Measurements from ENCODE around the gene LIPC. TPM values are rescaled to one million over a fixed set of nuclear protein-coding genes. Genes with fewer than 3 reads are reported as not detected.

The LIPC gene
- polyA plus RNA-seq, 2 donors: 0.04 to 0.05 TPM

GRCh38 chr15:58547628-58548307, 116.0 kb downstream of the LIPC start:
- Histone ChIP-seq H3K27me3 (ENCODE audit: control insufficient read depth in 1 of 2, insufficient read depth in 2 of 2, low read length in 2 of 2) (no peaks in the 10 kb centered on the region), H3K36me3 (ENCODE audit: control insufficient read depth in 2 of 2, insufficient read depth in 2 of 2, low read length in 1 of 2) (no peaks in the 10 kb centered on the region), H3K4me1 (ENCODE audit: control insufficient read depth in 2 of 2, insufficient read depth in 2 of 2, low read length in 1 of 2) (peaks cover 0 to 6% of the 10 kb centered on the region in 2 donors), H3K4me3 (ENCODE audit: low read depth in 1 of 2, low read length in 2 of 2) (no peak overlapping the region), H3K27ac (ENCODE audit: low read depth in 2 of 2, low read length in 1 of 2) (no peak overlapping the region), H3K9me3 (ENCODE audit: control insufficient read depth in 2 of 2, insufficient read depth in 1 of 2, low read depth in 1 of 2, low read length in 1 of 2) (no peaks in the 10 kb centered on the region)
- WGBS, 2 donors: 88 to 97% methylated on average over 9 of the region's 9 CpGs

GRCh38 chr15:58548308-58549012, 116.7 kb downstream of the LIPC start:
- H3K9me3 ChIP-seq (ENCODE audit: control insufficient read depth in 2 of 2, insufficient read depth in 1 of 2, low read depth in 1 of 2, low read length in 1 of 2): no peaks in the 10 kb centered on the region
- H3K27me3 ChIP-seq (ENCODE audit: control insufficient read depth in 1 of 2, insufficient read depth in 2 of 2, low read length in 2 of 2): no peaks in the 10 kb centered on the region
- 89% methylated on average over 26 of the region's 26 CpGs for WGBS, 2 donors
- peaks cover 0 to 6% of the 10 kb centered on the region in 2 donors for H3K4me1 ChIP-seq (ENCODE audit: control insufficient read depth in 2 of 2, insufficient read depth in 2 of 2, low read length in 1 of 2)
- H3K4me3 ChIP-seq (ENCODE audit: low read depth in 1 of 2, low read length in 2 of 2): no peak overlapping the region
- peak overlapping the region in 1 of 2 donors; percentile 13 for H3K27ac ChIP-seq (ENCODE audit: low read depth in 2 of 2, low read length in 1 of 2)
- H3K36me3 ChIP-seq (ENCODE audit: control insufficient read depth in 2 of 2, insufficient read depth in 2 of 2, low read length in 1 of 2): no peaks in the 10 kb centered on the region

- Histone ChIP-seq H3K27ac (ENCODE audit: low read depth in 2 of 2, low read length in 1 of 2) (peak overlapping the region; percentile 13 to 17), H3K4me3 (ENCODE audit: low read depth in 1 of 2, low read length in 2 of 2) (no peak overlapping the region)
- WGBS, 2 donors: 75 to 78% methylated on average over 12 of the region's 12 CpGs
These were observed 117.4 kb downstream of the LIPC start for GRCh38 chr15:58549013-58549784.

GRCh38 chr15:58549785-58550074, 117.9 kb downstream of the LIPC start:
- Histone ChIP-seq H3K27me3 (ENCODE audit: control insufficient read depth in 1 of 2, insufficient read depth in 2 of 2, low read length in 2 of 2) (no peaks in the 10 kb centered on the region), H3K9me3 (ENCODE audit: control insufficient read depth in 2 of 2, insufficient read depth in 1 of 2, low read depth in 1 of 2, low read length in 1 of 2) (no peaks in the 10 kb centered on the region), H3K4me3 (ENCODE audit: low read depth in 1 of 2, low read length in 2 of 2) (no peak overlapping the region), H3K27ac (ENCODE audit: low read depth in 2 of 2, low read length in 1 of 2) (no peak overlapping the region), H3K4me1 (ENCODE audit: control insufficient read depth in 2 of 2, insufficient read depth in 2 of 2, low read length in 1 of 2) (peaks cover 0 to 6% of the 10 kb centered on the region in 2 donors), H3K36me3 (ENCODE audit: control insufficient read depth in 2 of 2, insufficient read depth in 2 of 2, low read length in 1 of 2) (no peaks in the 10 kb centered on the region)
- WGBS, 2 donors: 86 to 92% methylated on average over 7 of the region's 7 CpGs

More at GRCh38 chr15:58549013-58549784, 117.4 kb downstream of the LIPC start:
- no peaks in the 10 kb centered on the region for H3K9me3 ChIP-seq (ENCODE audit: control insufficient read depth in 2 of 2, insufficient read depth in 1 of 2, low read depth in 1 of 2, low read length in 1 of 2)
- peaks cover 0 to 6% of the 10 kb centered on the region in 2 donors for H3K4me1 ChIP-seq (ENCODE audit: control insufficient read depth in 2 of 2, insufficient read depth in 2 of 2, low read length in 1 of 2)
- H3K27me3 ChIP-seq (ENCODE audit: control insufficient read depth in 1 of 2, insufficient read depth in 2 of 2, low read length in 2 of 2): no peaks in the 10 kb centered on the region
- H3K36me3 ChIP-seq (ENCODE audit: control insufficient read depth in 2 of 2, insufficient read depth in 2 of 2, low read length in 1 of 2): no peaks in the 10 kb centered on the region

GRCh38 chr15:58551084-58551763, 119.4 kb downstream of the LIPC start:
- Histone ChIP-seq H3K4me1 (ENCODE audit: control insufficient read depth in 2 of 2, insufficient read depth in 2 of 2, low read length in 1 of 2) (peaks cover 0 to 6% of the 10 kb centered on the region in 2 donors), H3K9me3 (ENCODE audit: control insufficient read depth in 2 of 2, insufficient read depth in 1 of 2, low read depth in 1 of 2, low read length in 1 of 2) (no peaks in the 10 kb centered on the region), H3K27me3 (ENCODE audit: control insufficient read depth in 1 of 2, insufficient read depth in 2 of 2, low read length in 2 of 2) (no peaks in the 10 kb centered on the region), H3K27ac (ENCODE audit: low read depth in 2 of 2, low read length in 1 of 2) (no peak overlapping the region), H3K4me3 (ENCODE audit: low read depth in 1 of 2, low read length in 2 of 2) (no peak overlapping the region), H3K36me3 (ENCODE audit: control insufficient read depth in 2 of 2, insufficient read depth in 2 of 2, low read length in 1 of 2) (no peaks in the 10 kb centered on the region)
- 76 to 81% methylated on average over 10 of the region's 10 CpGs for WGBS, 2 donors

GRCh38 chr15:58551764-58552504, 120.1 kb downstream of the LIPC start:
- H3K4me3 ChIP-seq (ENCODE audit: low read depth in 1 of 2, low read length in 2 of 2): no peak overlapping the region
- 40 to 51% methylated on average over 23 of the region's 23 CpGs for WGBS, 2 donors
- H3K36me3 ChIP-seq (ENCODE audit: control insufficient read depth in 2 of 2, insufficient read depth in 2 of 2, low read length in 1 of 2): no peaks in the 10 kb centered on the region
- H3K9me3 ChIP-seq (ENCODE audit: control insufficient read depth in 2 of 2, insufficient read depth in 1 of 2, low read depth in 1 of 2, low read length in 1 of 2): no peaks in the 10 kb centered on the region
- peak overlapping the region; percentile 22 to 49 for H3K27ac ChIP-seq (ENCODE audit: low read depth in 2 of 2, low read length in 1 of 2)
- H3K27me3 ChIP-seq (ENCODE audit: control insufficient read depth in 1 of 2, insufficient read depth in 2 of 2, low read length in 2 of 2): no peaks in the 10 kb centered on the region
- H3K4me1 ChIP-seq (ENCODE audit: control insufficient read depth in 2 of 2, insufficient read depth in 2 of 2, low read length in 1 of 2): peaks cover 0 to 6% of the 10 kb centered on the region in 2 donors

GRCh38 chr15:58552505-58553364, 120.9 kb downstream of the LIPC start:
- Histone ChIP-seq H3K9me3 (ENCODE audit: control insufficient read depth in 2 of 2, insufficient read depth in 1 of 2, low read depth in 1 of 2, low read length in 1 of 2) (no peaks in the 10 kb centered on the region), H3K4me1 (ENCODE audit: control insufficient read depth in 2 of 2, insufficient read depth in 2 of 2, low read length in 1 of 2) (peaks cover 0 to 3% of the 10 kb centered on the region in 2 donors), H3K27ac (ENCODE audit: low read depth in 2 of 2, low read length in 1 of 2) (peak overlapping the region in 1 of 2 donors; percentile 49), H3K27me3 (ENCODE audit: control insufficient read depth in 1 of 2, insufficient read depth in 2 of 2, low read length in 2 of 2) (no peaks in the 10 kb centered on the region), H3K4me3 (ENCODE audit: low read depth in 1 of 2, low read length in 2 of 2) (no peak overlapping the region), H3K36me3 (ENCODE audit: control insufficient read depth in 2 of 2, insufficient read depth in 2 of 2, low read length in 1 of 2) (no peaks in the 10 kb centered on the region)
- 79 to 82% methylated on average over 24 of the region's 24 CpGs for WGBS, 2 donors

- 88 to 93% methylated on average over 10 of the region's 10 CpGs for WGBS, 2 donors
- Histone ChIP-seq H3K4me1 (ENCODE audit: control insufficient read depth in 2 of 2, insufficient read depth in 2 of 2, low read length in 1 of 2) (no peaks in the 10 kb centered on the region), H3K4me3 (ENCODE audit: low read depth in 1 of 2, low read length in 2 of 2) (no peak overlapping the region), H3K27me3 (ENCODE audit: control insufficient read depth in 1 of 2, insufficient read depth in 2 of 2, low read length in 2 of 2) (no peaks in the 10 kb centered on the region), H3K9me3 (ENCODE audit: control insufficient read depth in 2 of 2, insufficient read depth in 1 of 2, low read depth in 1 of 2, low read length in 1 of 2) (no peaks in the 10 kb centered on the region), H3K27ac (ENCODE audit: low read depth in 2 of 2, low read length in 1 of 2) (no peak overlapping the region), H3K36me3 (ENCODE audit: control insufficient read depth in 2 of 2, insufficient read depth in 2 of 2, low read length in 1 of 2) (no peaks in the 10 kb centered on the region)
These were observed 121.7 kb downstream of the LIPC start for GRCh38 chr15:58553365-58553918.
